OCI-LY1 (cell line): ENCODE data around the gene CCBE1.

ENCODE experiments used
- H2AFZ ChIP-seq: fragments of 200-600 bp; sonication (generic), shearing (Covaris generic); 2 replicates; pipeline ENCODE4 v1.6.0; 2014; ENCODE audit warnings: antibody characterized with exemption, mild to moderate bottlenecking, low read length
- H3F3A ChIP-seq: fragments of 200-600 bp; sonication (generic), shearing (Covaris generic); 2 replicates; pipeline ENCODE4 v1.6.0; 2014; ENCODE audit warnings: mild to moderate bottlenecking, antibody characterized with exemption, low read length, moderate library complexity; ENCODE audit not compliant: insufficient read depth
- H3K27ac ChIP-seq: fragments of 200-600 bp; sonication (generic); 2 replicates; pipeline ENCODE4 v1.5.1; 2014; ENCODE audit warnings: low read length, mixed run types, mild to moderate bottlenecking, low read depth; ENCODE audit not compliant: poor library complexity, severe bottlenecking
- H3K27me3 ChIP-seq: fragments of 200-600 bp; sonication (generic); 2 replicates; pipeline ENCODE4 v1.6.0; 2014; ENCODE audit warnings: antibody characterized with exemption, mild to moderate bottlenecking, low read length, moderate library complexity; ENCODE audit not compliant: insufficient read depth
- H3K36me3 ChIP-seq: fragments of 200-600 bp; sonication (generic); 2 replicates; pipeline ENCODE4 v1.6.1; 2014; ENCODE audit warnings: mild to moderate bottlenecking, antibody characterized with exemption, low read length, moderate library complexity, mixed read lengths; ENCODE audit not compliant: insufficient read depth
- H3K4me1 ChIP-seq: fragments of 200-600 bp; sonication (generic); 2 replicates; pipeline ENCODE4 v1.5.1; 2014; ENCODE audit warnings: mild to moderate bottlenecking, low read length, moderate library complexity; ENCODE audit not compliant: insufficient read depth, severe bottlenecking
- H3K4me2 ChIP-seq: fragments of 200-600 bp; sonication (generic), shearing (Covaris generic); 2 replicates; pipeline ENCODE4 v1.6.1; 2014; ENCODE audit warnings: low read length
- H3K4me3 ChIP-seq: fragments of 200-600 bp; sonication (generic); 2 replicates; pipeline ENCODE4 v1.5.1; 2014; ENCODE audit warnings: low read length, low read depth, mild to moderate bottlenecking, mixed read lengths; ENCODE audit not compliant: poor library complexity, severe bottlenecking
- H3K79me2 ChIP-seq: fragments of 200-600 bp; shearing (Covaris generic); 2 replicates; pipeline ENCODE4 v1.6.1; 2016; ENCODE audit warnings: mixed run types, low read length, mixed read lengths; ENCODE audit not compliant: insufficient read depth
- H3K9ac ChIP-seq: fragments of 200-600 bp; sonication (generic), shearing (Covaris generic); 2 replicates; pipeline ENCODE4 v1.6.1; 2014; ENCODE audit warnings: mild to moderate bottlenecking, low read length, mixed read lengths
- H3K9me2 ChIP-seq: fragments of 200-600 bp; sonication (generic), shearing (Covaris generic); 2 replicates; pipeline ENCODE4 v1.6.1; 2014; ENCODE audit warnings: low read depth, mild to moderate bottlenecking, low read length, mixed read lengths
- H3K9me3 ChIP-seq: fragments of 200-600 bp; shearing (Covaris generic); 2 replicates; pipeline ENCODE4 v1.6.1; 2014; ENCODE audit warnings: low read length, mixed read lengths
- H4K20me1 ChIP-seq: fragments of 200-600 bp; sonication (generic), shearing (Covaris generic); 2 replicates; pipeline ENCODE4 v1.6.0; 2016; ENCODE audit warnings: mild to moderate bottlenecking, low read length; ENCODE audit not compliant: insufficient read depth
- CTCF ChIP-seq: fragments of 200-600 bp; sonication (generic), shearing (Covaris generic); IDR thresholded peaks from 2 replicates; pipeline ENCODE4 v1.5.1; 2017; ENCODE audit warnings: mild to moderate bottlenecking, antibody characterized with exemption, low read length, moderate library complexity, mixed read lengths
- EZH2 ChIP-seq: fragments of 200-600 bp; sonication (generic), shearing (Covaris generic); IDR thresholded peaks from 2 replicates; pipeline ENCODE4 v1.8.0; 2017; ENCODE audit warnings: borderline replicate concordance, mixed run types, mild to moderate bottlenecking, antibody characterized with exemption, low read length, moderate library complexity, mixed read lengths

Gene CCBE1

GRCh38 chr18:59498506-59499086 lies 198.6 kb downstream of the CCBE1 start:
- Histone ChIP-seq H3K4me2 (no peak overlapping the region), H3K36me3 (no peaks in the 10 kb centered on the region), H3K79me2 (no peaks in the 10 kb centered on the region), H3K27me3 (no peaks in the 10 kb centered on the region), H3F3A (no peaks in the 10 kb centered on the region), H3K4me1 (no peaks in the 10 kb centered on the region), H4K20me1 (no peaks in the 10 kb centered on the region), H3K4me3 (no peak overlapping the region), H3K9ac (no peak overlapping the region), H3K9me3 (no peaks in the 10 kb centered on the region), H3K9me2 (no peaks in the 10 kb centered on the region), H3K27ac (no peak overlapping the region), H2AFZ (no peak overlapping the region)
- no peak for TF ChIP-seq EZH2
- no peak for TF ChIP-seq CTCF

- Histone ChIP-seq H3K27me3 (no peaks in the 10 kb centered on the region), H3K9ac (no peak overlapping the region), H4K20me1 (no peaks in the 10 kb centered on the region), H3K9me2 (no peaks in the 10 kb centered on the region), H3K79me2 (no peaks in the 10 kb centered on the region), H3K36me3 (no peaks in the 10 kb centered on the region), H3K9me3 (no peaks in the 10 kb centered on the region), H3K4me1 (no peaks in the 10 kb centered on the region), H3K4me3 (no peak overlapping the region), H3F3A (no peaks in the 10 kb centered on the region), H2AFZ (no peak overlapping the region), H3K27ac (no peak overlapping the region), H3K4me2 (no peak overlapping the region)
- TF ChIP-seq EZH2, result no peak
- TF ChIP-seq CTCF, result no peak
Measured at GRCh38 chr18:59492756-59493421, 204.3 kb downstream of the CCBE1 start.

GRCh38 chr18:59488899-59489298 lies 208.3 kb downstream of the CCBE1 start:
- Histone ChIP-seq H3K4me3 (no peak overlapping the region), H3K27ac (no peak overlapping the region), H3K9me3 (no peaks in the 10 kb centered on the region), H3K4me2 (no peak overlapping the region), H2AFZ (no peak overlapping the region), H4K20me1 (no peaks in the 10 kb centered on the region), H3K79me2 (no peaks in the 10 kb centered on the region), H3K27me3 (no peaks in the 10 kb centered on the region), H3K9ac (no peak overlapping the region), H3K4me1 (no peaks in the 10 kb centered on the region), H3K9me2 (no peaks in the 10 kb centered on the region), H3F3A (no peaks in the 10 kb centered on the region), H3K36me3 (no peaks in the 10 kb centered on the region)
- no peak for TF ChIP-seq EZH2
- no peak for TF ChIP-seq CTCF
